CD4-positive, alpha-beta T cell treated with Interleukin-12 subunit alpha and Interleukin-12 subunit beta, for 1 hour (primary cell): ENCODE results near the gene ZDHHC17.
"Not testable (repeated sequence)": the region's sequence is repeated elsewhere in the genome, so short reads cannot be mapped to it uniquely, and the experiment has no call there.

Experiments
- DNase-seq: peaks from one replicate; pipeline ENCODE4 v3.0.0-alpha.2; 2020

The ZDHHC17 gene, protein sequence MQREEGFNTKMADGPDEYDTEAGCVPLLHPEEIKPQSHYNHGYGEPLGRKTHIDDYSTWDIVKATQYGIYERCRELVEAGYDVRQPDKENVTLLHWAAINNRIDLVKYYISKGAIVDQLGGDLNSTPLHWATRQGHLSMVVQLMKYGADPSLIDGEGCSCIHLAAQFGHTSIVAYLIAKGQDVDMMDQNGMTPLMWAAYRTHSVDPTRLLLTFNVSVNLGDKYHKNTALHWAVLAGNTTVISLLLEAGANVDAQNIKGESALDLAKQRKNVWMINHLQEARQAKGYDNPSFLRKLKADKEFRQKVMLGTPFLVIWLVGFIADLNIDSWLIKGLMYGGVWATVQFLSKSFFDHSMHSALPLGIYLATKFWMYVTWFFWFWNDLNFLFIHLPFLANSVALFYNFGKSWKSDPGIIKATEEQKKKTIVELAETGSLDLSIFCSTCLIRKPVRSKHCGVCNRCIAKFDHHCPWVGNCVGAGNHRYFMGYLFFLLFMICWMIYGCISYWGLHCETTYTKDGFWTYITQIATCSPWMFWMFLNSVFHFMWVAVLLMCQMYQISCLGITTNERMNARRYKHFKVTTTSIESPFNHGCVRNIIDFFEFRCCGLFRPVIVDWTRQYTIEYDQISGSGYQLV

DNA sequence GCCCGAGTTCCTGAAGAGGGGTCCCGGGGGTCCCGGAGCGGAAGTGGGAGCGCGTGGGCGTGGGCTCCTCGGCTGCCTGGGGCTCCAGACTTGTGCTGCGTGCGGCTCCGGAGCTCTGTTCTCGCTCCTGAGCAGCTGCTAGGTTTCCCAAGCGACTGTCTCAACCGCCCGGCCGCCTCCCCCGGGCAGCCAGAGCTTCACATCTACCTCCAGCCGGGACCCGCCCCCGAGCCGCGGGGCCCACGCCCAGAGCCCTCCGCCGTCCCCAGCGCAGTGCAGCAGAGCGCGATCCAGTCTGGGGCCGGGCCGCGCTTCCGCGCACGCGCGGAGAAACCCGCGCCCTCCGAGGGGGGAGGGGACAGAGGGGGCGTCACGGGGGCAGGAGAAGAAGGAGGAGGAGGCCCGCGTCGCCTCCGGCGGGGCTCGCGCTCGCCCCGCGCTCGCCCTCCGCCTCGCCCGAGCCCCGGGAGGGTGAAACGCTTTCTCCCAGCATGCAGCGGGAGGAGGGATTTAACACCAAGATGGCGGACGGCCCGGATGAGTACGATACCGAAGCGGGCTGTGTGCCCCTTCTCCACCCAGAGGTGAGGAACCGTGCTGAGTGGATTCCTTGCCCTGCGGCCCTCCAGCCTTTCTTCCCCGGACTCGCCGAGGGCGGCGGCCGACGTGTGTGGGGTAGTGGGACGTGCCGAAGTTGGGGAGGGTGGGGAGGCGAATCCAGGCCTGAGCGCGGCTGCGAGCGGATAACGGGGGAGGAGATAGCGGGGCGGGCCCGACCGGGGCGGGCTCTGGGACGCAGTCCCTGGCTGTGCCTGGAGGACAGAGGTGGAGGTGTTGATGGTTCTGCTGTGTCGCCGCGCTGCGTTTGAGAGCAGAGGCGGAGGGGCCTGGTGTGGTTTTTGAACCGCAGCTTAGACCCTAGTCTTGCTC lies at the start of gene ZDHHC17:
ZDHHC17 (plus strand) TSS at position 370 of the 930 bp plus-strand sequence; CDS start at position 492, 122 bp downstream.
- DNase-seq, result peak; percentile 95

DNA sequence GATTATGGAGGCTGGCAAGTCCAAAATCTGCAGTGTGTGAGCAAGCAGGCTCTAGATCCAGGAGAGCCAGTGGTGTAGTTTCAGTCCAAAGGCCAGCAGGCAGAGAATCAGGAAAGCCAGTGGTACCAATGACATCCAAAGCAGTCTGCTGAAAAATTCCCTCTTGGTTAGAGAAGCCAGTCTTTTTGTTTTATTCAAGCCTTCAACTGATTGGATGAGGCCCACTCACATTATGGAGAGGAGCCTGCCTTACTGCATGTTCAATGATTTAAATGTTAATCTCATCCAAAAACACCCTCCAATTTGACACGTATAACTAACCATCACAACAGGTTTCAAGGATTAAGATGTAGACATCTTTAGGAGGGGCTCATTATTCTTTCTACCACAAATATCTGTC lies 49.5 kb upstream of the ZDHHC17 start:
- DNase-seq, result no peak

DNA sequence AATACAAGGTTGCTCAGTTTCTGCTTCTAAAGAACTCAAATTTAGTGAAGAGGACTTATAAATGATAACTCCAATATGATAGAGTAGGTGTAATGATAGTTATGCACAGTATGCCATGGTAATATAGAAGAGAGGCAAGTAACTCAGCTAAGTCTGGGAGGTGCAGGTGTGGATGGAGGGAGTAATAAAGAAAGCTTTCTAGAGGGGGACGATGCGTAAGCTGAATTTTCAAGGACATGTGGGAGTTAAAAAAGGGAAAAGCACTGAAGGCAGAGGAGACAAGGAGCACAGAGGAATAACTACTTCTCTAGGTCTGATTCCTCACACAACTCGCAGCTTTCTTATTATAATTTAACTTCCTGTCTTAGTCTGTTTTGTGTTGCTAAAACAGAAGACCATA lies 49.1 kb upstream of the ZDHHC17 start:
- DNase-seq, result no peak

DNA sequence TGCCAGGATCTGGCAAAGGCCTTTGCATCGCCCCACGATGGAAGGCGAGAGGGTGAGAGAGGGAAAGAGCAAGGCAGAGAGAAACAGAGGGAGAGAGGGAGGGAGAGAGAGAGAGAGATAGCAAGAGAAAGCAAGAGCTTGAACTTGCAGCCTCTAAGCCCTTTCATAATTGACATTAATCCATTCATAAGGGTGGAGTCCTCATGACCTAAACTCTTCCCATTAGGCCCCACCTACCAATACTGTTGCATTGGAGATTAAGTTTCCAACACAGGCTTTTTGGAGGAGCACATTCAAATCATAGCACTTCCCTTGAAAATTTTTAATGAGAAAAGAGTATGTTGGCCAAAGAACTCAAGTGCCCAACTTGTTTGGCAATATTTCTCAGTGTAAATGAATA lies 48.6 kb upstream of the ZDHHC17 start:
- DNase-seq, result no peak

DNA sequence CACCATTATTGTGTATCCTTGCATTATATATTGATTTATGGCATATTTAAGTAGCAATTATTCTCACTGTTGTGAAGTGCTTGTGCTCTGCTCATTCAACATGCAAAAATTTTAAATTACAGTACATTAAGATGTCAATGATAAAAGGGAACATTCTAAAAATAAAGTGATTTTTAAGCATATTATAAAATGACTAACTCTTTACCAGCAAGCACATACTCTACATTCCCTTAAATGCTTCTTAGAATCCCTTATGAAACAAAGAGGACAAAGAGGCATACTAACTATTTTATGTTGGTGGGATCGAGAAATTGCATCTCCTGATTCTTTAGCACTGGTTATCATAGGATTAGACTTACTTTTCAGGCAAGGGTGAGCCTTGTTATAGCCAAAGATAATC lies 46.6 kb upstream of the ZDHHC17 start:
- no peak for DNase-seq

DNA sequence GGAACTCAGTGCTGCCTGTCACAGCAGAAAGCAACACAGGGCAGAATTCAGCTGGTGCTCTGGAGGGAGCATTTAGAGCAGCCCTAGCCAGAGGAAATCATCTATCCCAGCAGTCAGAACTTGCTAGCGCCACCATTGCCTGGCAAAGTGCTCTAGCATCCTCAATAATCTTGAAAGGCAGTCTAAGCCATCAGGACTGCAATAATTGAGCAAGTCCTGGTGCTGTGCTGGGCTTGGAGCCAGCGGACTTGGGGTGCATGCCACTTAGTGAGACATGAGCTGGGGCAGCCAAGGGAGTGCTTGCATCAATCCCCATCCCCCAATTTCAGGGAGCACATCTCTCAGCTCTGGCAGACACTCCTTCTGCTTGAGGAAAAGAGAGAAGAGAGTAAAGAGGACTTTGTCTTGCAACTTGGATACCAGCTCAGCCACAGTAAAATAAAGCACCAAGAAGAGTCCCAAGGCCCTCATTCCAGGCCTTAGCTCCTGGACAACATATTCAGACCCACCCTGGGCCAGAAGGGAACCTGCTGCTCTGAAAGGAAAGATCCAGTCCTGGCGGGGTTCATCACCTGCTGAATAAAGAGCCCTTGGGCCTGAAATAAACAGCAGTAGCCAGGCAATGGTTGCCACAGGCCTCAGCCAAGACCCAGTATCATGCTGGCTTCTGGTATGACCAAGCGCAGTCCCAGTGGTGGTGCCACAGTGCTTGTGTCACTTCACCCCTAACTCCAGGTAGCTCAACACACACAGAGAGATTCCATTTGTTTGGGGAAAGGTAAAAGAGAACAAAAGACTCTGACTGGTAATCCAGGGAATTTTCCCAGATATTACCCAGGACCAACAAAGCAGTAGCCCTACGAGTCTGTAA lies 44.5 kb upstream of the ZDHHC17 start:
- no peak for DNase-seq

DNA sequence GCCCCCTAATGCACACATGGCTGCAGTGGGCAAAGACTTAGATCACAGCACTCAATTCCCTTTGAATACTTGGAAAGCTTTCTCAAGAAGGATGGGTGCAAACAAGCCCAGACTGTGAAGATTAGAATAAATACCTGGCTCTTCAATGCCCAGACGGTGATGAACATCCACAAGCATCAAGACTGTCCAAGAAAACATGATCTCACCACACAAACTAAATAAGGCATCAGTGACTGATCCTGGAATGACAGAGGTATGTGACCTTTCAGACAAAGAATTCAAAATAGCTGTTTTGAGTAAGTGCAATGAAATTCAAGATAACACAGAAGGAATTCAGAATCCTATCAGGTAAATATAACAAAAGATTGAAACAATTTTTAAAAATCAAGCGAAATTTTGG lies 43.8 kb upstream of the ZDHHC17 start:
- DNase-seq, result no peak

DNA sequence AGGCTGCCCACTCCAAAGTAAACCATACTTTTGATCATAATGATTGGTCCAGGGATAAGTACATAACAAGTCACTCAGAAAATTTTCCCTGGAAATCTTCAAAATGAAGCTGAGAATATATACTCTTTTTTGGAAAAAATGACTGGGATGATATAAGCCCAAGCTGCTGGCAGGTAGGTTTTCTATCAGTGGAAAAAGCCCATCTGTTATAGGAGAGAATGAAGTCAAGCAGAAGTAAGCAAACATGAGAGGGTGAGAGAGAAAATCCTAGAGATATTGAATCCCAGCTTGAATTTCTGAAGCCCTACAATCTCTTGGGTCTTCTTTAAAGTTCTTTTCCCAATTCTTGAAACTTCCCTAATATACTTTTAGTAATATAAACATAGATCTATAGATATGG lies 37.3 kb upstream of the ZDHHC17 start:
- no peak for DNase-seq

DNA sequence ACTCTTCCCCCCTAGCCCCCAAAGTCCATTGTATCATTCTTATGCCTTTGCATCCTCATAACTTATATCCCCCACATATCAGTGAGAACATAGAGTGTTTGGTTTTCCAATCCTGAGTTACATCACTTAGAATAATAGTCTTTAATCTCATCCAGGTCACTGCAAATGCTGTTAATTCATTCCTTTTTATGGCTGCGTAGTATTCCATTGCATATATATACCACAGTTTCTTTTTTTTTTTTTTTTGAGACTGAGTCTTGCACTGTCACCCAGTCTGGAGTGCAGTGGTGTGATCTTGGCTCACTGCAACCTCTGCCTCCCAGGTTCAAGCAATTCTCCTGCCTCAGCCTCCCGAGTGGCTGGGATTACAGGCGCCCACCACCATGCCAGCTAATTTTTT lies 31.7 kb upstream of the ZDHHC17 start:
- DNase-seq, result not testable (repeated sequence)

DNA sequence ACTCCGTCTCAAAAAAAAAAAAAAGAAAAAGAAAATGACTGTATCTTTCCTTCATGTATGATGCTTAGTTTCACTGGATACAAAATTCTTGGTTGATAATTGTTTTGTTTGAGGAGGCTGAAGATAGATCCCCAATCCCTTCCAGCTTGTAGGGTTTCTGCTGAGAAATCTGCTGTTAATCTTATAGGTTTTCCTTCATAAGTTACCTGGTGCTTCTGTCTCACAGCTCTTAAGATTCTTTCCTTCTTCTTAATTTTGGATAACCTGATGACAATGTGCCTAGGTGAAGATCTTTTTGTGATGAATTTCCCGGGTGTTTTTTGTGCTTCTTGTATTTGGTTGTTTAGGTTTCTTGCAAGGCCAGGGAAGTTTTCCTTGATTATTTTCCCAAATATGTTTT lies 26.2 kb upstream of the ZDHHC17 start:
- DNase-seq, result not testable (repeated sequence)

DNA sequence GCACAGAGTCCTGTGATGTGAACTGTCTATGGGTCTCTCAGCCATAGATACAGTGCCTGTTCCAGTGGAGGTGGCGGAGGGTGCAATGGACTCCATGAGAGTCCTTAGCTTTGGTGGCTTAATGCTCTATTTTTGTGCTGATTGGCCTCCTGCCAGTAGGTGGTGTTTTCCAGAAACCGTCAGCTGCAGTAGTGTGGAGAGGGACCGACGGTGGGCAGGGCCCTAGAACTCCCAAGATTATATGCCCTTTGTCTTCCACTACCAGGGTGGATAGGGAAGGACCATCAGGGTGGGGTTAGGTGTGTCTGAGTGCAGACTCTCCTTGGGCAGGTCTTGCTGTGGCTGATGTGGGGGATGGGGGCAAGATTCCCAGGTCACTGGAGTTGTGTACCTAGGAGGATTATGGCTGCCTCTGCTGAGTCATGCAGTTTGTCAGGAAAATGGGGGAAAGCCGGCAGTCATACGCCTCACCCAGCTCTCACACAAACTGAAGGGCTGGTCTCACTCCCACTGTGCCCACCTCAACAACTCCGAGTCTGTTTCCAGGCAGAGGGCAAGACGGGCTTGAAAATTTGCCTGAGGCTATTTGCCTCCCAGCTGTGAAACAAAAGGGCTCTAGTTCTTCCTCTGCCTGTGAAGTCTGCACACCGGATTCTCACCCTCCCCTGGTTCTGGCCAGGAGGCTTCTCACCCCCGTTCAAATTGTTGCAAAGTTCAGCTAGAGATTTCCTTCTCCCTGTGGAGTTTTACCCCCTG lies 24.9 kb upstream of the ZDHHC17 start:
- DNase-seq, result no peak

DNA sequence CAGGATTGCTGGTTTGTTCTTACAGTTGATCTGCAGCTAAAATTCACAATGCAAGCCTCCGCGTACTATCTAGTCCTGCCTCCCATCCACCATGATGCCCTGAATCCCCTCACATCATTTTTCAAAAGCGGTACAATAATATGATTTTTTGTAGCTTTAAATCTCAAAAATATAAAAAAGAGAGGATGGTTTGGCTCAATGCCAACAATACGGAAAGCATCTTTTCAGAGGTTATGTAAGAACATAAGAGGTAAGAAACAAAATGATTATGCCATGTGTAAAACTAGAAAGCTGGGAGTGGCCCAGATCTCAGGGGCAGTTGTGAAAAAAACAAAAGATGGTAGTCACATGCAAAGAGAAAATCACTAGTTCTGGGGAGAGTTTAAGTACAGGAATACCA lies 24.0 kb upstream of the ZDHHC17 start:
- DNase-seq, result no peak

DNA sequence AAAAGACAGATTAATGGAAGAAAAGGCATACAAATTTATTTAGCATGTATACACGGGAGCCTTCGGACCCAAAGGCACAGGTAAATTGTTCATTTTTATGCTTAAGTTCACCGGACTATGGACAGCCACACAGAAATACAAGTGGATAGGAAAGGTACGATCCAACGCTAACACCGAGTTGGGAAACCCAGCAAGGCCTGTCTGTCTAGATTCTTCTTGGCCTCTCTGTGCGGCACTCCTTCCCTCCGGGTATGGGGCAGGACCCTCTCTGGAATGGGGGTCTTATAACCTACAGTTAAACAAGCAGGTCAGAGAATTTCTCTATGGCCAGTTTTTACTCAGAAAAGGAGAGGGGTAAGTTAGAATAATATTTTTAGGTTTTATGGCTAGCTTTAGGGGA lies 23.4 kb upstream of the ZDHHC17 start:
- no peak for DNase-seq

DNA sequence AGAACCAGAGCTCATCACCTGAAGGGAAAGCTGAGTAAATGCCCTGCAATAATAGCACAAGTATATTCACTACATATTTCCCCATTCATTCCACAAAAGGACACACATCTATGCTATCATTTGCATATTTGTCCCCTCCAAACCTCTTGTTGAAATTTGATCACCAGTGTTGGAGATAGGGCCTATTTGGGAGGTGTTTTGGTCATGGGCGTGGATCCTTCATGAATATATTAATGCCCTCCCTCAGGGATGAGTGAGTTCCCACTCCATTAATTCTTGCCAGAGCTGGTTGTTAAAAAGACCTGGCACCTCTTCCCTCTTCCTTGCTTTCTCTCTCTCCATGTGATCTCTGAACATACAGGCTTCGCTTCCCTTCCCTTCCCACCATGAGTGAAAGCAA lies 18.6 kb upstream of the ZDHHC17 start:
- no peak for DNase-seq

DNA sequence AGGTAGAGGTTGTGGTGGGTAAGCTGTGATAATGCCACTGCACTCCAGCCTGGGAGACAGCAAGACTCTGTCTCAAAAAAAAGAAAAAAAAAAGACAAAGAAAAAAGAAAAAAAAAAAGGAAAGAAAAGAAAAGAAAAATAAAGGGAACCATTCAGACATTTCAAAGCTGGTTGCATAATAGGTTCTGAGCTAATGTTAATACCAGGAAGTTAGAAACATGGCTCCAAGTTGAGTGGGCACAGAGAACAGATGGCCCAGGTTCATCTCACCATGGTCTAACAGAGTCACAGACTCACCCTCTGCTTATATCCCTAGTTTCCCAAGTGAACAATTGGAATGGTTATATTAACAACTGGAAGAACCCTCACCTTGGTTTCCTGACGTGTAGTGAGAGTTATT lies 17.4 kb upstream of the ZDHHC17 start:
- DNase-seq, result no peak

DNA sequence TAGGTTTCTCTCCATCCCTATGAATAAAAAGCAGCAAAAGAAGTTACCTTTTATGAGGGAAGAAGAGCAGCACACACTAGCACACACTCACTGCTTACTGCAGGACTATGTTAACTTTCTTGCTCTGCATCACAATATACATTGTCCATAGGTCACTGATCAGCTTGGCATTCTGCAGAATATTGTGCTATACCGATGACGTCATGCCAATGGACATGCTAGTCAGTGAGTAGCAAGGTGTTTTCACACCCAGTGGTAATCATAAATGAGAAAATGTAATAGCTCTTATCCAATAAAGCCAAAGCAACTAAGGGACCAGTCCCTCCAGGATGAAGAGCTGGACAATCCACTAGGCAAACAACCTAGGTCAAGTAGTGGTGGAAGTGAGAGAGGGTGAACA lies 16.7 kb upstream of the ZDHHC17 start:
- DNase-seq, result no peak

DNA sequence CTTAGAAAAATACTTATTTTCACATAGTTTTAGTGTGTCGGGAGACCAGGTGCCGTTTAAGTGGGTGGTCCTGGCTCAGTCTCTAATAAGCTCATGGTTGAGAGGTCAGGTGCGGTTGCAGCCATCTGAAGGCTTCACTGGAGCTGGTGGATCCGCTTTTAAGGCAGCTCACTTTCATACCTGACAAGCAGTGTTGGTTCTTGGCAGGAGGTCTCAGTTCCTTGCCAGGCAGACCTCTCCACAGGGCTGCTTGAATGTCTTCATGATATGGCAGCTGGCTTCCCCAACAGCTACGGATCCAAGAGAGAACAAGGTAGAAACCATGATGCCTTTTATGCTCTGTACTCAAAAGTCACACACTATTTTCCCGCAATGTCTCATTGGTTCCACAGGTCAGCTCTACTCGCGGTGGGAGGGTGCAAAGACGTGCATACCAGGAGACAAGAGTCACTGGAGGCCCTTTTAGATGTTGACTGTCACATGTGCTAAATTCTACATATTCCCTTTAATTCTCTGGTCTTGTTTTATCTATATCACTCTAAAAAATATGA lies 8.0 kb upstream of the ZDHHC17 start:
- DNase-seq, result no peak

DNA sequence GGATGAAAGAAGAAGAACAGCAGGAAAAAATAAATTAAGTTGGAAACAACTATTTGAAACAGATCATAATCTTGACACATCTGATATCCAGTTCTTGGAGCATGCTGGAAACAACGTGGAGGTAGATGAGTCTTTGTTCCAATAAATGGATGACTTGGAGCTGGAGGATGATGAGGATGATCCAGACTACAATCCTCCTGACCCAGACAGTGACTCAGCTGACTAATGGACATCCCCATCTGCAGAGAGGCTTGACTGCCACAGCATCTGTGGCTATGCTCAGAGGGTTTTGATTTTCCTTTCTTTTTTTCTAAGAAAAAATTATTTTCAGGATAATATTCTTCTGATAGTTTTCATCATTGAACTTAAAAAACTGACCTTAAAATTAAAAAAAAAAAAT lies 6.2 kb upstream of the ZDHHC17 start:
- DNase-seq, result no peak

DNA sequence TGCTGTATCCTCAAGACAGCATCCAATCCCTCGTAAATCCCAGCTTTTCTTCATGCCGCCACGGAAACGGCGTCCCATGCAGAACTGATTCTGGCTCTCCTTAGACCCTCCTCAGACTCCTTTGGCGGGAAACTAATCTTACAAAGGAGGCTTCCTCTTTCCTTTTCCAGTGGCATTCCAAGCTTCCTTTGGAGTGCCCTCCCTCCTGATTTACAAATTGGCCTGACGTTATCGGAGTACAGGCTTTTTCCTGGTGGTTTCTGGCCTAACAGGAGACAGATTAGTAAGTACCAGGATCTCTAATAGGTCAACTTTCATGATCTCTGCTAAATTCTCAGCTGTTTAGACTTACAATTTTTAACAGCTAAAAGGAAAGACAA lies 1.3 kb upstream of the ZDHHC17 start:
- DNase-seq, result no peak

DNA sequence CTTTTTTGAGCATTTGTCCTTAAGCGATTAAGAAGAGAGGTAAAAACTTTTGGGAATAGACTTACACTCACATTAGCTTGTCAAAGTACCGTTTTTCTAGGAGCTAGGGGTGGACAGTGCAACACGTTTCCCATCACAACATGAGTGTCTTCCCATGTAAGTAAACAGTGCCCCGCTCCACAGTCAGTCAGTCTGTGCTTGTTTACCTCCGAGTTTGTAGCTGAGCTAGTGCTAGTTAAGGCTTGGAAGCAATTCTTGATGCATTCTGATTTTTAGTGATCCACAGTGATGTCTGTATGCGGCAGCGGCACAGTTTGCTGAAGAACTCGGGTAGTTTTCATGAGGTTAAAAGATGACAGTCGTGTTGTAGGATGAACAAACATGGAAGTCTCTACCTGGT lies 941 bp downstream of the ZDHHC17 start:
- no peak for DNase-seq

DNA sequence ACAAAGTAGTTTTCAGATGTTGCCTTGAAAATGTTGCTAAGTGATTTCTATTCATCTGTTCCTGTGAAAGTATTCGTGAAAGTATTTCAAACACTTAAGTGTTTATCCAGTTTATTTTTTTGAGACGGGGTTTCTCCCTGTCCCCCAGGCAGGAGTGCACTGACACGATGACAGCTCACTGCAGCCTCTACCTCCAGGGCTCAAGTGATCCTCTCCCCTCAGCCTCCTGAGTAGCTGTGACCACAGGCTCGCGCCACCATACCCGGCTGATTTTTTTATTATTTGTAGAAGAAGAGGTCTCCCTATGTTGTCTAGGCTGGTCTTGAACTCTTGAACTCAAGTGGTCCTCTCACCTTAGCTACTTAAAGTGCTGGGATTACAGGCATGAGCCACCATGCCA lies 1.7 kb downstream of the ZDHHC17 start:
- no peak for DNase-seq

DNA sequence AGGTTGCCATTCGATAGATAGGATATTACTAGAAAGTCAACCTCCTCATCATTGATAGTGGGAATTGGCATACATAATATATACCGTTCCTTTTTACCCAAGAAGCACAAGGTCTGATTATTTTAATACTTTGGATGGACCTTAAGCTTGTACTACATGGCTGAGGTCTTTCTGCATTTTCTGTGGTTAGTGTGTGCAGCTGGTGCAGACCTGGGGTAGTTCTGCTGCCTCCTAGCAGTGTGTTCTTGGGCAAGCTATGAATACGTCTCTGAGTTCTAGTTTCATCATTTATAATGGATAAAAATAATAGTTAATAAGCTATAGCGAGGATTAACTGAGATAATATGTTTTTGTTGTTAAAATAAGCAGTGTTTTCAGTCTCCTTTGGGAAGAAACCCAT lies 2.2 kb downstream of the ZDHHC17 start:
- no peak for DNase-seq
